ENCODE results near the gene UBE2L3.
"Not testable (repeated sequence)": the region's sequence is repeated elsewhere in the genome, so short reads cannot be mapped to it uniquely, and the experiment has no call there.

The UBE2L3 gene

DNA sequence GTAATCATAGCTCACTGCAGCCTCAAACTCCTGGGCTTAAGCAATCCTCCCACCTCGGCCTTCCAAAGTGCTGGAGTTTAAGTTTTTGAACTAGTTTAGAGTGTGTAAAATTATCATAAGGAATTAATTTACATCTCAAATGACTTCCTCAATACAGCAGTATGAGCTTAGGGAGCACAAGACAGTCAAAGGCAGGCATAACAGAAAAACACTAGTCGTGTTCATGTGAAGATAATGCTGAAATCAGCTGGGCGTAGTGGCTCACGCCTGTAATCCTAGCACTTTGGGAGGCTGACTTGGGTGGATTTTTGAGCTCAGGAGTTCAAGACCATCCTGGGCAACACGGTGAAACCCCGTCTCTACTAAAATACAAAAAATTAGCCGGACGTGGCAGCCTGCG is 36.5 kb downstream of the UBE2L3 start:
- DNase-seq: no peak

DNA sequence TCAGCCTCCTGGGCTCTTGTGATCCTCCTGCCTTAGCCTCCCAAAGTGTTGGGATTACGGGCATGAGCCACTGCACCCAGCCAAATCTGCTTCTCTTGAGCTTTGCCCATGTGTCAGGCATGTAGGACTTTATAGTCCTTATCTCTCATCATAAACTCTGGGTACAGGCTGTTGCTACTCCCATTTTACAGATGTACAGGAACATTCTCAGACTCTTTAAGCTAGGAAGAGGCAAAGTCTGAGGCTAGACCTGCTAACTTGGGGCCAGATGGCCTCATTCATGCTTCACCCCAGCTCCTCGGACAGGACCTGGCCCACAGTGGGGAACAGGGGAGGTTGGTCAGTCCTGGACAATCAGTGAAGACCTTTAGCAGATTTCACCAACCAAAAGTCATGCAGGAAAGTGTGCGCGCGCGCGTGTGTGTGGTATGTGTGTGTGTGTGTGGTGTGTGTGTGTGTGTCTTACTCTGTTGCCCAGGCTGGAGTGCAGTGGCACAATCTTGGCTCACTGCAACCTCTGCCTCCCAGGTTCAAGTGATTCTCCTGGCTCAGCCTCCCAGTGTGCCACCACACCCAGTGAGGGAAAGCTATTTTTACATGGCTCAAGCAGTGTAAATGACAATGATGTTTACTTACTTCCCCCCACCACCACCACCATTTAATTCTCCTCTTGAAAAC is 38.5 kb downstream of the UBE2L3 start:
- DNase-seq: no peak

DNA sequence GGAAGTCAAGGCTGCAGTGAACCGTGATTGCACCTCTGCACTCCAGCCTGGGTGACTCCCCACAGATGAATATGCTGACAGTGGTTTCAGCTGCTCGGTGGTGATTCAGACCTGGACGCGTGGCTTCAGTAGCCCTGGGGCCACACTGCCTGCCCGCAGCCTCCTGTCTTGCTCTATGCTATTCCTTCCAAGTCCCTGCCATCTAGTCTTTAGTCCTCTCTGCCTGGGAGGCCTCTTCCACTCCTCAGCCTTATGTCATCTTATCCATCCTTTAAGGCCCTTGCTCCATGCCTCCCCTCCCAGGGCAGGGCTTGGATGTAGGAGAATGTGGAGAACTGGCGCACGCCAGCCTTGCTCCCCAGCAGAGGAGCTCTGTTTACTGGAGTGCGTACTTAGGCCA is 39.3 kb downstream of the UBE2L3 start:
- DNase-seq: no peak

DNA sequence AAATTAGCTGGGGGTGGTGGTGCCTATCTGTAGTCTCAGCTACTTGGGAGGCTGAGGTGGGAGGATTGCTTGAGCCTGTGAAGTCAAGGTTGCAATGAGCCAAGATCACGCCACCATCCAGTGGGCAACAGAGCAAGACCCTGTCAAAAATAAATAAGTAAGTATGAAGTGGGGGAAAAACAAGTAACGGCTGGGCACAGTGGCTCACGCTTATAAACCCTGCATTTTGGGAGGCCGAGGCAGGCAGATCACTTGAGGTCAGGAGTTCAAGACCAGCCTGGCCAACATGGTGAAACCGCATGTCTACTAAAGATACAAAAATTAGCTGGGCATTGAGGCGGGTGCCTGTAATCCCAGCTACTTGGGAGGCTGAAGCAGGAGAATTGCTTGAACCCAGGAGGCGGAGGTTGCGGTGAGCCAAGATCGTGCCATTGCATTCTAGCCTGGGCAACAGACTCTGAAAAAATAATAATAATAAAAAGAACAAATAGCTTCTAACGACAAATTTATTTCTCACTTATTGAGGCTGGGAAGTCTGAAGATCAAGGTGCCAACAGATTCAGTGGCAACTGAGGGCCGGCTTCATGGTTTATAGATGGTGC is 42.1 kb downstream of the UBE2L3 start:
- DNase-seq: not testable (repeated sequence)

DNA sequence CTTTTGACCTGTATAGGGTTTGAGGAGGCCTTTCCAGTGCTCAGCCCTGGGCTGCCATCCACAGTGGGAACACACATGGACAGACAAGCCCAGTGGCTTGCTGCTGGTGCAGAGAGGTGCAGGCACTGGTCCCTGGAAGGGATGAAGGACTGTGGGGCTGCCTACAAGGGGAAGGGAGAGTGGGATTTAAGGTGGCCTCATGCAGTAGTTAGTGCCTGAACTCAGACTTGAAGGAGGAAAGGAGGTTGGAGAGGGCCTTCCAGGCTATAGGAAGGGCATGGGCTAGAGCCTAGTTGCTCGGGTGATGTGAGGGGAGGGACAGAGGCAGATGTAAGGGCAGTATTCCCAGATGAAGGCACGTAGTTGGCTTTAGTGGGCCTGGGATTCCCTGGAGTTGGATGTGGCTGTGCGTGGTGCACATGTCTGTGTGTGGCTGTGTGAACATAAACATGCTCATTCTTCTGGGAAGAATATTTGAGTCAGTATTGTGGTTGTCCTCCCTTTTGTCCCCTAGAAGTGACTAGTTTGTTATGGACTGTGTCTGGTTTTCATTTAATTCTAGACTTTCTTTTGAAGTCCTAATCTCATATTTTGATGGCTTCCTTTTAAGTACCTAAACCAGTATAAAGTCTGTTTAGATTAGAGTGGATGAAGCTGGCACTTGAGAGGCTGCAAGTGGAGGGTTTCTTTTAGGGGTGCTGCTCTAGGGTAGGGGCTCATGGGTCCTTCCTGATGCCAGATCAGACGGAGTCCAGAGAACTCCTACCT is 43.9 kb downstream of the UBE2L3 start:
- DNase-seq: no peak

DNA sequence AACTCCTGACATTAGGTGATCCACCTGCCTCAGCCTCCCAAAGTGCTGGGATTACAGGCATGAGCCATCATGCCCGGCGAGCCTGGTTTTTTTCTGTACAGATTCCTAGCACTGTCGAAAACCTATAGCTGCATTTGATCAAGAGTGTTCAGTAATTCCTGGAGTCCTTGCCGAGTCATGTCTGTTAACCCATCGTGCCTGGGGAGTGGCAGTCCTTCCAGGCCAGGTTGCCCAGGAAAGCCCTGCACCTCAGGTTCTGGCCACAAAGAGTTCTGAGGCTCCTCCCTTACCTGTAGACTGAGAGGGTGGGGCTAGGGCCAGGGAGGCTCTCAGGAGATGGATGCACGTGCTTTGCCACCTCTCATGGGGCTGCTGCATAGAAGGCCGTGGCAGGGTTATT is 45.3 kb downstream of the UBE2L3 start:
- no peak for DNase-seq

DNA sequence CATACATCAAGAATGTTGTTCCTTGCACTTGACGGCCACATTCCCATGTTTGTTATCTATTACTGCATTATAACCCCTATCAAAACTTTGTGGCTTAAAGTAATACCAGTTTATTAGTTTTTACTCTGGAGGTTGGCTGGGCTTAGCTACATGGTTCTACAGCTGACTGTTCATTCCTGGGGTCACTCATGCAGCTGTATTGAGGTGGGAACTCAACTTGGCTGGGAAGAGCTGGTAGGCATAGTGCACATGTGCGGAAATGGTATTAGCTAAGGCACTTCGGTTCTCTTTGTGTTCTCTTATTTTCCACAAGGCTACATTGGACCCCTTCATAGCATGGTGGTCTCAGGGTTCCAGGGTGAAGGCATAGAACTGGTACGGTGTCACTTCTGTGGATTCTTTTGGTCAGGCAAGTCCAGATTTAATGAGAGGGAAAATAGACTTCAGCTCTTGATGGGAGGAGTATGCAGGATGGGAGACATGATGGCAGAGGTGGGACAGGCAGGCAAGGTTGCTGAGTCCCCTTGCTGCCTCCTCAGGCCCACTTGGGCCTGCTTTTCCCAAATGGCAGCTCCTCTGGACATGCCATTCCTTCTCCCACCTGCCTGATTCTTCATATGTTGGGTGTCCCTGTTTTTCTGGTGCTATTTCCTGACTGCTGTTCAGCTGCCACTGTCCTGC is 46.2 kb downstream of the UBE2L3 start:
- DNase-seq: no peak

DNA sequence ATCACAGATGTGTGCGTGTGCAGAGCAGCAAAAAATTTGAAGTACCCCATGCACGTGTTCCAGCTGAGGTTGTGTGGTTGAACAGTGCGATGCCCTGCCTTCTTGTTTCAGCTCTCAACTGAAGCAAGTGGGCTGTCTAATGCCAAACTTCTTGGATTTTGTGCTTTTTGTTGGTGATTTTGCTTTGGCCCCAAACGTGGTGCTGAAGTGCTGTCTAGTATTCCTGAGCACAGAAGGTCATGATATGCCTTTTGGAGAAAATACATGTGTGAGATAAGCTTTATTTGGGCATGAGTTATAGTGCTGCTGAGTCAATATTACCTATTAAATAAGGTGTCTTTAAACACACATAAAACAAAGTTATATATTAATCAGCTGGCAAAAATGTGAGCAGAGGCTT is 48.2 kb downstream of the UBE2L3 start:
- DNase-seq: no peak

DNA sequence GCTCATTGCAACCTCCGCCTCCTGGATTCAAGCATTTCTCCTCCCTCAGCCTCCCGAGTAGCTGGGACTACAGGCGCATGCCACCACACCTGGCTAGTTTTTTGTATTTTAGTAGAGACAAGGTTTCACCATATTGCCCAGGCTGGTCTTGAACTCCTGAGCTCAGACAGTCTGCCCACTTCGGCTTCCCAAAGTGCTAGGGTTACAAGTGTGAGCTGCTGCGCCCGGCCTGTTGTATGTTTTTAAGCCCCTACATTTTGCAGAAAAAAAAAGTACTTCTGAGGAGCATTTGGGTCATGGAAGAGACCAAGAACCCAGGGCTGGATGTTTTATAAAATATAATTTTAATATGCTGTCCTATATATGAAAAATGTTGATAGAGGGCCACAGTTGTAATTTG is 49.8 kb downstream of the UBE2L3 start:
- not testable (repeated sequence) for DNase-seq

DNA sequence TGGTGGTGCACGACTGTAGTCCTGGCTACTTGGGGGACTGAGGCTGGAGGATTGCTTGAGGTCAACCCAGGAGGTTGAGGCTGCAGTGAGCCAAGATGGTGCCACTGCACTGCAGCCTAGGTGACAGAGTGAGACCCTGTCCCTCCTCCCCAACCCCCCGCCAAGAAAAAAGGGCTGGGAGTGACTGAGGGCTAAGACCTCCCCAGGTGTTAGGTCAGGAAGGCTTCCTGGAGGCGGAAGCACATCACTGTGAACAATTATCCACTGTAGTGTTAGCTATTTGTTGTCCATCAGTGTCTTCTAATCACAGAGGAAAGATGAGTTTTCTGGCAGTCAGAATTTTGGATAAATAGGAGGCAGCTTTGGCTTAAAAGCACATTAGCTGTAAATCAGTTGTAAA is 53.5 kb downstream of the UBE2L3 start:
- no peak for DNase-seq

DNA sequence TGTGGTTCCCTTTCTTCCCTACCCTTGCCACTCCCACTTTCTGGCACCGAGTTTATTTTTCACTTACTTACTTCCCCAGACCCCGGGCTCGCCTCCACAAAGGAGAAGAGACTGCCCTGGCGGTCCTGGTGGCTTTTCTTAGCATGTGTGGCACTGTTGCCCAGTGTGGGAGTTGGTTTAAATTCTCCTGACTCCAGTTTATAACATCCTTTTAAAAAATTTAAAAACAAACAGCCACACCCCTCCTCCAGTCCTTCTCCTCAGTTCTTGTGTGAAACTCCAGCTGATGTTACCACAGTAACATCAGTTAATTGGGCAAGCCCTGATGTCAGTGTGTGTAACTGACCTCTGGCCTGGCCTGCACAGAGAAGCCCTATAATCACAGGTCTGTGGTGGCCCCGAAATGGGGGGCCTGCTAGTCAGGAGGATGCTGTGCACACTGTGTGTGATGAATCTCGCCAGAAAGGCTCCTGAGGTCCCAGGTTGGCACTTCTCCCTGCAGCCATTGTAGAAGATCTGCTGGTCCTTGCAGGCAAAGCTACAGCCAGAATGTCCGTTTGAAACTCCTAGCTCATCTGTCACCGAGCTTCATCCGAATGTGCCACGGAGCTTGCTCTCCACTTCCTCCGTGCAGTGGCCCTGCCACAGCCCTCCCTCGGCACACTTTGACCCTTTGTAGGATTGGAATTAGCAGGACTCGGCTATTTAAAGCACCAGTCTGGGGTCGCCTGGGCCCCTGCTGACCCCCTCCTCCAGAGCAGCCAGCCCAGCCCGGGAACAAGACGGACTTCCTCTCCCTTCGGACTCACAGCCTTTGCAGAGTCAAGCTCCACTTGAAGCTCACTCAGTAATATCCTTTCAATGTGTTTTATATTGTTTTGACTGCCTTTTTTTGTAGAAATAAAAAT is 54.8 kb downstream of the UBE2L3 start:
- no peak for DNase-seq

DNA sequence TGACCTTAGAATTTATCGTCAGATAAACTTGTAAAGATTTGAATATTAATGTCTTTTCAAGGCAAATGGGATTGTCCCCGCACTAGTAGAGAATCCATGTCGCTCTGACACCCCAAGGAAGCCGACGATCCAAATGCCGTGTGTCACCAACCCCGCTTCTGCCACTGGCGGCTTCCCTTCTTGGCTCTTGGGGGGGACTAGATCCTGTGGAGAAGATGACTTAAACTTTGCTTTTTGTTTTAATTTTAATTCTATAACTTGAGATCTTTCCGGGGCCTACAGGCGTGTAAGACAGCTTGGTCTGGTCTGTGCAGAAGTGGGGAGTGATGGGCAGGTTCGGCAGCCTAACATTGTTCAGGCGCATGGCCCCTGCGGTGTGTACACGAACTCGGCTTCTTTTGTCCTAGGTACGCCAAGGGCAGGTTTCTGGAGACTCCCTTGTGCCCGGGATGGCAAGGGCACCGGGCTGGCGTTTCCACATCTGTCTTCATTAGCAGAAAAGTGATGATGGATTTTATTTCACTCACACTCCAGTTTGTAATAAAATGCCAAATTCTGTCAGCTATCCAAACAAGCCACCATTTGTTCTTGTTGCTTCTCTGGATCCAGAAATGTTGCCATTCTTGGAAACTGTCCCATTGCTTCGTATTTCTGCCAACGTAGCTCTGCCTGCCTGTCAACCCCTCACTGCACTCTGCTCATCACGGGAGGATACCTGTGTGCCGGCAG is 55.6 kb downstream of the UBE2L3 start:
- DNase-seq: no peak

DNA sequence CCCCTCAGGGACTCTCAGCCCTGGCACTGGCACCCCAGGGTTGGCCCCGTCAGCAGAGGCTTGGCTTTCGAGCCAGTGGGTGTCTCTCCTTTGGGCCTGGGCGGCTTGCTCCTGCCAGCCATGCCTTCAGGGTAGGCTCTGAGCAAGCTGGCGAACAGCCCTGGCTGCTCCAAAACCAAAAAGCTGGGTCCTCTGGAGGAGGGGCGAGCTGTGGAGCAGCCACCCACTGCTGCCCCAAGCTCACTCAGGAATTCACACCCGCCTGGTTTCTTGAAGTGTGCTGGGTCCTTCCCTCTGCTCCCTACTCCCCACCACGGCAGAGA is 56.1 kb downstream of the UBE2L3 start:
- DNase-seq: no peak

DNA sequence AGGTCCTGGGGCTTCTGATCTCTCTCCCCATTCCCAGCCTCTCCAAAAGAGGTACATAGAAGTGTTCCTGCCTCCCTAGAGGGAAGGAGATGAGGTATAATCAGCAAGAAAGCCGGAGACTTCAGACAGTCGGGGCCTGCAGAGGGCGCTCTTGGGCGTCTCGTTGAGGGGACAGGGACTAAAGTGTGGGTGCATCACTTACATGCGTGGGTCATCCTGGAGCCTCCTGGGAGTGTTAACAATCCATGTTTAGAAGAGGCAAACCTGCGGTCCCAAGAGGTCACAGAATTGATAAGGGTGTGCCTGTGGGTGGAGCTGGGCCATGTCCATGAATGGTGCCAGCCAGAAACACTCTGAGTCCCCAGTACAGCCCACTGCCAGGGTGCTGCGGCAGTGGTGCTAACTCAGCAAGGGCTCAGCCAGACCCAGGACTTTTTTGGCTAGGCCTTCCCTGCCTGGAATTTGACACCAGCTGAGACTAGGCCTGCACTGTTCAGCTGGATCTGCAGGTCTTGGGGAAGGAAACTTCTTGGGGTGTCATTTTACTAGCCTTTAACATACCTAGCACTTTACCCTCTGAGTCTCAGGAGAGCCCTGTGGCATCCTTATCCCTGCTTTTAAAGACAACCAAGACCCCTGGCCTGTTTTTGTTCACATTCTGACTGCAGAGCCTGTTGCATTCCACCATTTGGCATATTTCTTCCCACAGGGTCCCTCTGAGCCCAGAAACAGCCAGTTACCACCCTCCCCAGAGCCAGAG is 56.8 kb downstream of the UBE2L3 start:
- peak; percentile 49 for DNase-seq

DNA sequence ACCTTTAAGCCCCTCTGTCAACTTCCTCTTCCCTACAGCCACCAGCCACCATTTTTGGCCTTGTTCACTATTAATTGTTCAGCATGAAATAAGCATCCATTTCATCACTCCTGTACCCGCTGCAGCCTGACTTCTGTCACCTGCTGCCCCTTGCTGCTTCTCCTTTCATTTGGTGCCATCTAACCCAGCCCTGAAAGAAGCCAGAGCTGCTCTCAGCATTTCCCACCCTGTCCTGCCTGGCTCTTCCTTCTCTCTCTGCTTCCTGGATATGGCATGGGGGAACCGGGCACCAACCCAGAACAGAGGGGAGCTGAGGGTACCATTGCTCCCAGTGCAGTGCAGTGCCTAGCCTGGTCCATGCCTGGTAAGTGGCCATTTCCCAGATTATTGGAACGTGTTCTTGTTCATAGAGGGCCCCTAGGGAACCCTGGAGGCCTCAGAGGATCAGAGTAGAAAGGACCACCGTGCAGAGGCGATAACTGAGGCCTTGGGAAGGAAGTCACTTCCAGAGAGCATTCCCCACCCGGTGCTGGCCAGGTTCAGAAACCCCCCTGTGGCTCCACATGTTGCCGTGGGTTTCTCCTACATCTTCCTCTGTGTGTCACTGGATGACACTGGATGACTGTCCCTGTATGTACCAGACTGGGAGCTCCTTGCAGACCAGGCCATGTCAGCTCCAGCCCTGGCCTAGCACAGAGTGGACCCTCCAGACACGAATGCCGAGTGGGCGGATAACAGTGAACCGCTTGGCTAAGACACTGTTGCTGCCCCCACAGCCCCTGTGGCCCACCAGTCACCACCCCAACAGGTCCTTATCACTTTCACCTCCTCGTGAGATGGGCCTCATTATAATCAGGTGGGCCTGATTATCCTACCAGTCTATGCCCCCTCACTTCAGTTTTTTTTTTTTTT is 57.6 kb downstream of the UBE2L3 start:
- no peak for DNase-seq

DNA sequence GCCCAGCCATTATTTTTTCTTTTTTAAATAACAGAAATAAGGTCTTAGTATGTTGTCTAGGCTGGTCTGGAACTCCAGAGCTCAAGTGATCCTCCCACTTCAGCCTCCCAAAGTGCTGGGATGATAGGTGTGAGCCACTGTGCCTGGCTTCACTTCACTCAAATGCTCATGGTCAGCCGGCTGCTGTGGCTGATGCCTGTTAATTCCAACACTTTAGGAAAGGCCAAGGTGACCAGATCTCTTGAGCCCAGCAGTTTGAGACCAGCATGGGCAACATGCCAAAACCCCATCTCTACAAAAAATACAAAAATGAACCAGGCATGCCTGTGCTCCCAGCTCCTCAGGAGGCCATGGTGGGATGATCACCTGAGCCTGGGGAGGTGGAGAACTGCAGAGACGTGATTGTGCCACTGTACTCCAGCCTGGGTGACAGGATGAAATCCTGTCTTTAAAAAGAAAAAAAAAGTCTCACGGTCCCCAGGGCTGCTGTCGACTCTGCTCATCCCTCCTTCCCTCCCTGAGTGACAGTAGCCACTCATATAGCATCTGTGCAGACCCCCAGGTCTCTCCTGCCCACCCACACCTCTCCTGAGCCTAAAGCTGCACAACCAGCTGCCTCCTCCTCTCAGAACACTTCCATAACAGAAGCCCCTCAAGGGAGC is 58.7 kb downstream of the UBE2L3 start:
- no peak for DNase-seq

DNA sequence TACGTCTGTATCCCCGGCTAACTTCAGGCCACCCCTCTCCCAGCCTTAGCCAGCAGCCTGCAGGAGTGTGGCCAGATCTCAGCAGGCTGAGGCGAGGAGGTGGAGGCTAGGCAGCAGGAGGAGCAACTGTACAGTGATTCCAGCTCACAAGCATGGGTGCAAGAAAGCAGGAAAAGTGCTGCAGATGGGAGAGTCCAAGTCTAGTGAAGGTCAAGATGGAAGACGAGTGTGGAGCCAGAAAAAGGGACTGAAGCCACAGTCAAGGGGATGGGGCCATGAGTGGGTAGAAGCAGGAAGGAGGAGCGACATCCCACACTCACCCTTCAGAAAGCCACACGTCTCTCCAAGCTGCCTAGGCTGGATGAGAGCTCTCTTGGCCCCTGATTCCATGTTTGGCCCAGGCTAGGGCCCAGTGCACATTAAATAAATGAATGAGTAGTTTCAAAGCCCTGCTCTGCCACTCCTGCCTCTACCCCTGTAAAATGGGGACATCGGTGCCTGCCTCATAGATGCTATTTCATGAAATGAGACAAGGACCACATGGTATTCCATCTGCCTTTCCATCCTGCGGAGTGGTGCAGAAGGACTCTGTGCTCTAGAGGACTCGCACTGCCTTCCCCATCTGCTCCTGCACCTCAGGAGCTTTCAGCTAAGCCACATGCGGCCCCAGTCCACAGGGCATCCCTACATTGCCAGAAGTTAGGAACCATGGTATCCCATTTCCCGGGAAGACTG is 59.4 kb downstream of the UBE2L3 start:
- DNase-seq: no peak

DNA sequence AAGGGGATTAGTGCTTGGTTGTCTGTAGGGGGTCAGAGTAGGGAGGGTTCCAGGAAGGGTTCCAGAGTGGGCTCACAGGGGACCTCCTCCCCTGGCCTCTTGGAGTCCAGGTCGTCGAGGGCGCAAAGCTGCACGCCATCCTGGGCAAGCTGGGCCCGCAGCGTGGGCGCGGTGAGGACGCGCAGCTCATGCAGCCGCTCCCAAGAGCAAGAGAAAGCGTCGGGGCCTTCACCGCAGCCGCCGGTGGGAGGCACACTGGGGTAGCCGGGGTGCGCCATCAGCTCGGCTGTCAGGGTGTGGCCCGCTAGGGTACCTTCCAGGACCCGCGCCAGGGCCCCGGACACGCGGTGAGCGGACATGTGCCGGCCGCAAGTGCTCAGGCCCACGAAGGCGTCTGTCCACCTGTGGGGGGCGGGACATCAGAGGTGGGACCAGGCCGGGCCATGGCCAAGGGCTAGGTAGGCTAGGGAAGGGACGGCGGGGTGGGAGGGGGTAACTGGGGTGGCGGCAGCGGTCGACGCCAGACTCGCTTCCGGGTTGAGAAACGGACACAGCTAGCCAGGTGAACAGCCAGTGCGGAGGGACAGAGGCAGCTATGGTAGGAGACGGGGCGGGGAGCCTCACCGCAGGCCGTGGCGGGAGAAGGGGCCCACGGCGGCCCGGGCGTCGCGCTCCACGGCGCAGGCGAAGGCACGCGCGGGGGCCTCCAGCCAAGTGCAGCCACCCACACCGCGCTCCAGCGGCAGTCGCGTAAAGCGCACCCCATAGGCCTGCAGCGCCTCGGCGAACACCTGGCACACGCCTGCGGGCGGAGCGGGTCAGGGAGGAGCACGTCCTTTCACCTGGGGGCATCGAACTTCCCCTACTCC is 61.1 kb downstream of the UBE2L3 start:
- DNase-seq: no peak
